Measurements from ENCODE around the gene CACNG7. TPM values are rescaled to one million over a fixed set of nuclear protein-coding genes. Genes with fewer than 3 reads are reported as not detected.
A peak's percentile ranks its signal among the peaks of the same experiment; 100 is the strongest.

The CACNG7 gene
- total and polyA plus RNA-seq, 8 donors: 0.05 TPM; not detected in 7

DNA sequence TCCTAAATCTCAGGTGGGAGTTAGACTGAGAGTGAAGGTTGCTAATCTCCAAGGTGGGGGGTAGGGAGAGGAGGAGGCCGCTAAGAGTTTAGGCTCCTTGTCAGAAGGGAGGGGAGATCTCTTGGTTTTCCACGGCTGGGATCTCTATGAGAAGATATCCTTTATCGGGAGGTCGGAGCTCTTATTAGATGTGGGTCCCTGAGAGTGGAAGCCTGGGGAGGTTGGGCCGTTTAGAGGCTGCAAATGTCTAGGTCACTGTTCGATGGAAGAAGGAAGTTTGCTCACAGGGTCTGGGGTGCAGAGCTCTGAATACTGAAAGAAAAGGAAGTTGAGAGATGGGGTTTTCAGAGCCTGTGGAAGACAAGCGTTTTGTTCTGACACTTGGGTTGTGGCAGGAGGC is 37.6 kb upstream of the CACNG7 start:
- no peak for DNase-seq
- no peaks in the 10 kb centered on the region for H3K27me3 ChIP-seq
- TF ChIP-seq POLR2AphosphoS5 (IDR thresholded peaks at IDR 0.05): no peak
- no peak for TF ChIP-seq POLR2A (IDR thresholded peaks at IDR 0.05)
- no peak for TF ChIP-seq EP300 (IDR thresholded peaks at IDR 0.05)
- no peak for TF ChIP-seq CTCF (IDR thresholded peaks at IDR 0.05)
- intact Hi-C loops (cut with DNase I; ENCODE audit: low total_unique reads): no loop called here
- H3K4me1 ChIP-seq: peaks cover 17 to 79% (median 66%) of the 10 kb centered on the region in 4 donors
- H3K27ac ChIP-seq: peak overlapping the region in 4 of 5 donors; percentile 44 to 99 (median 96)
- 40 to 58% (median 49%) methylated on average over 7 of the region's 7 CpGs for WGBS, 5 donors
- no peaks in the 10 kb centered on the region for H3K9me3 ChIP-seq
- peaks cover 22 to 55% (median 47%) of the 10 kb centered on the region in 4 donors for H3K36me3 ChIP-seq
- H3K4me3 ChIP-seq: peak overlapping the region in 2 of 4 donors; percentile 80 to 95

- peak overlapping the region in 1 of 4 donors; percentile 2 for H3K4me3 ChIP-seq
- no peaks in the 10 kb centered on the region for H3K9me3 ChIP-seq
- 68 to 81% (median 72%) methylated on average over 6 of the region's 6 CpGs for WGBS, 5 donors
- TF ChIP-seq CTCF (IDR thresholded peaks at IDR 0.05) (no peak), EP300 (IDR thresholded peaks at IDR 0.05) (no peak), POLR2AphosphoS5 (IDR thresholded peaks at IDR 0.05) (no peak), POLR2A (IDR thresholded peaks at IDR 0.05) (no peak)
- intact Hi-C loops (cut with DNase I; ENCODE audit: low total_unique reads): no loop called here
- peak in 1 of 2 donors; percentile 12 for DNase-seq
- H3K27me3 ChIP-seq: no peaks in the 10 kb centered on the region
- peaks cover 22 to 60% (median 53%) of the 10 kb centered on the region in 4 donors for H3K36me3 ChIP-seq
- H3K4me1 ChIP-seq: peaks cover 8 to 75% (median 63%) of the 10 kb centered on the region in 4 donors
- peak overlapping the region in 1 of 5 donors; percentile 11 for H3K27ac ChIP-seq
These were observed 36.3 kb upstream of the CACNG7 start for GRCh38 chr19:53872762-53873161.

GRCh38 chr19:53873773-53874605 is 35.1 kb upstream of the CACNG7 start:
- H3K4me3 ChIP-seq: no peak overlapping the region
- no peak for DNase-seq
- intact Hi-C loops (cut with DNase I; ENCODE audit: low total_unique reads): no loop called here
- TF ChIP-seq POLR2A (IDR thresholded peaks at IDR 0.05): no peak
- no peak for TF ChIP-seq CTCF (IDR thresholded peaks at IDR 0.05)
- no peak for TF ChIP-seq EP300 (IDR thresholded peaks at IDR 0.05)
- no peak for TF ChIP-seq POLR2AphosphoS5 (IDR thresholded peaks at IDR 0.05)
- peaks cover 8 to 80% (median 65%) of the 10 kb centered on the region in 4 donors for H3K4me1 ChIP-seq
- H3K27me3 ChIP-seq: peaks cover 0 to 4% (median 0%) of the 10 kb centered on the region in 3 donors
- H3K9me3 ChIP-seq: no peaks in the 10 kb centered on the region
- WGBS, 5 donors: 88 to 94% (median 92%) methylated on average over 48 to 51 of the region's 51 CpGs
- H3K36me3 ChIP-seq: peaks cover 22 to 60% (median 53%) of the 10 kb centered on the region in 4 donors
- H3K27ac ChIP-seq: peak overlapping the region in 1 of 5 donors; percentile 56

- Histone ChIP-seq H3K9me3 (no peaks in the 10 kb centered on the region), H3K27ac (peak overlapping the region in 2 of 5 donors; percentile 6 to 56), H3K4me3 (peak overlapping the region in 1 of 4 donors; percentile 3), H3K4me1 (peaks cover 8 to 86% (median 68%) of the 10 kb centered on the region in 4 donors), H3K27me3 (peaks cover 0 to 10% (median 1%) of the 10 kb centered on the region in 3 donors), H3K36me3 (peaks cover 22 to 60% (median 53%) of the 10 kb centered on the region in 4 donors)
- no peak for TF ChIP-seq POLR2A (IDR thresholded peaks at IDR 0.05)
- intact Hi-C loops (cut with DNase I; ENCODE audit: low total_unique reads): no loop called here
- WGBS, 5 donors: 71 to 81% (median 77%) methylated on average over 6 of the region's 6 CpGs
- DNase-seq: no peak
These were observed 34.5 kb upstream of the CACNG7 start for GRCh38 chr19:53874606-53874990.
